BJ (cell line): Measurements from ENCODE around the gene PRR5L. TPM values are rescaled to one million over a fixed set of nuclear protein-coding genes. Genes with fewer than 3 reads are reported as not detected.

Source experiments
- CTCF ChIA-PET: fragments of 350-600 bp; formaldehyde crosslinking; extraction: SDS; loops from one replicate; lab custom pipeline; 2021; ENCODE audit warnings: antibody characterized with exemption, inconsistent platforms; lab: Yijun Ruan, JAX
- POLR2A ChIA-PET: fragments of 300-600 bp; sonication (Branson Sonifier 250); formaldehyde crosslinking; extraction: SDS; loops from one replicate; lab custom pipeline; 2021; ENCODE audit warnings: antibody characterized with exemption; lab: Charles Lee
- DNase-seq: peaks from one replicate; pipeline ENCODE4 v3.0.0-alpha.2; 2011; ENCODE audit warnings: low read depth
- H3K27me3 ChIP-seq: 2 replicates; pipeline ENCODE4 v1.6.0; 2011; ENCODE audit warnings: low read length; ENCODE audit not compliant: control insufficient read depth, insufficient read depth
- H3K36me3 ChIP-seq: 2 replicates; pipeline ENCODE4 v1.5.1; 2011; ENCODE audit warnings: low read length; ENCODE audit not compliant: control insufficient read depth, insufficient read depth
- H3K4me3 ChIP-seq: 2 replicates; pipeline ENCODE4 v1.5.1; 2011; ENCODE audit warnings: low read depth, mild to moderate bottlenecking, control low read depth, low read length
- CTCF ChIP-seq: IDR thresholded peaks from 2 replicates; pipeline ENCODE4 v1.5.1; 2011; ENCODE audit warnings: low read depth, mild to moderate bottlenecking, control low read depth, inconsistent platforms, low read length, moderate library complexity; ENCODE audit not compliant: insufficient read depth
- polyA plus RNA-seq: library from polyadenylated mRNA; depleted of rRNA; stranded (reverse); fragments of >200 nt; gene quantifications from 2 replicates; pipeline ENCODE4 v1.2.3, GENCODE V29; 2011

Gene PRR5L
- polyA plus RNA-seq, 1 experiment: 13.3 TPM

- POLR2A ChIA-PET: no interaction called here
- DNase-seq: no peak
- CTCF ChIA-PET: interaction anchor here (0.6 to 6.7 kb wide), 10 partner anchors 9 to 781 kb away, joined by 3 to 31 read pairs (median 4); no protein-coding TSS in a partner anchor
- TF ChIP-seq CTCF: no peak
- Histone ChIP-seq H3K36me3 (peaks cover 3% of the 10 kb centered on the region), H3K27me3 (no peaks in the 10 kb centered on the region; the same call in 1 of the 2 replicates), H3K4me3 (no peak overlapping the region)
Observed at GRCh38 chr11:36268337-36268985, 27.6 kb upstream of the PRR5L start.

- no peak for TF ChIP-seq CTCF
- no peak overlapping the region for H3K4me3 ChIP-seq
- ChIA-PET CTCF (interaction anchor here (0.8 to 1.1 kb wide), 4 partner anchors 12 to 240 kb away, joined by 3 to 4 read pairs (median 3); partner anchors contain the start of gene TRAF6), POLR2A (no interaction called here)
- H3K36me3 ChIP-seq: peaks cover 11% of the 10 kb centered on the region
- DNase-seq: no peak
- no peaks in the 10 kb centered on the region for H3K27me3 ChIP-seq
Observed at GRCh38 chr11:36270701-36271100, 25.4 kb upstream of the PRR5L start.

GRCh38 chr11:36271794-36272407, 24.2 kb upstream of the PRR5L start:
- no peak for TF ChIP-seq CTCF
- ChIA-PET CTCF (interaction anchor here (0.6 to 2.8 kb wide), 2 partner anchors 450 to 1294 kb away, joined by 3 to 7 read pairs; no protein-coding TSS in a partner anchor), POLR2A (no interaction called here)
- no peaks in the 10 kb centered on the region for H3K27me3 ChIP-seq
- H3K4me3 ChIP-seq: no peak overlapping the region
- H3K36me3 ChIP-seq: peaks cover 15% of the 10 kb centered on the region
- no peak for DNase-seq

- no peaks in the 10 kb centered on the region for H3K27me3 ChIP-seq
- CTCF ChIA-PET: interaction anchor here (0.6 to 2.8 kb wide), 5 partner anchors 14 to 551 kb away, joined by 3 to 7 read pairs (median 5); no protein-coding TSS in a partner anchor
- POLR2A ChIA-PET: no interaction called here
- no peak overlapping the region for H3K4me3 ChIP-seq
- DNase-seq: no peak
- H3K36me3 ChIP-seq: peaks cover 15% of the 10 kb centered on the region
- TF ChIP-seq CTCF: no peak
Observed at GRCh38 chr11:36273110-36273509, 23.0 kb upstream of the PRR5L start.

- H3K27me3 ChIP-seq: no peaks in the 10 kb centered on the region
- TF ChIP-seq CTCF: no peak
- no peak overlapping the region for H3K4me3 ChIP-seq
- ChIA-PET CTCF (interaction anchor here (0.5 to 2.8 kb wide), 4 partner anchors 8 to 452 kb away, joined by 3 to 21 read pairs (median 6); no protein-coding TSS in a partner anchor), POLR2A (no interaction called here)
- DNase-seq: no peak
- peaks cover 18% of the 10 kb centered on the region for H3K36me3 ChIP-seq
Observed at GRCh38 chr11:36274414-36274813, 21.7 kb upstream of the PRR5L start.
